ENCODE measurements around the gene CLN3.

The CLN3 gene

DNA sequence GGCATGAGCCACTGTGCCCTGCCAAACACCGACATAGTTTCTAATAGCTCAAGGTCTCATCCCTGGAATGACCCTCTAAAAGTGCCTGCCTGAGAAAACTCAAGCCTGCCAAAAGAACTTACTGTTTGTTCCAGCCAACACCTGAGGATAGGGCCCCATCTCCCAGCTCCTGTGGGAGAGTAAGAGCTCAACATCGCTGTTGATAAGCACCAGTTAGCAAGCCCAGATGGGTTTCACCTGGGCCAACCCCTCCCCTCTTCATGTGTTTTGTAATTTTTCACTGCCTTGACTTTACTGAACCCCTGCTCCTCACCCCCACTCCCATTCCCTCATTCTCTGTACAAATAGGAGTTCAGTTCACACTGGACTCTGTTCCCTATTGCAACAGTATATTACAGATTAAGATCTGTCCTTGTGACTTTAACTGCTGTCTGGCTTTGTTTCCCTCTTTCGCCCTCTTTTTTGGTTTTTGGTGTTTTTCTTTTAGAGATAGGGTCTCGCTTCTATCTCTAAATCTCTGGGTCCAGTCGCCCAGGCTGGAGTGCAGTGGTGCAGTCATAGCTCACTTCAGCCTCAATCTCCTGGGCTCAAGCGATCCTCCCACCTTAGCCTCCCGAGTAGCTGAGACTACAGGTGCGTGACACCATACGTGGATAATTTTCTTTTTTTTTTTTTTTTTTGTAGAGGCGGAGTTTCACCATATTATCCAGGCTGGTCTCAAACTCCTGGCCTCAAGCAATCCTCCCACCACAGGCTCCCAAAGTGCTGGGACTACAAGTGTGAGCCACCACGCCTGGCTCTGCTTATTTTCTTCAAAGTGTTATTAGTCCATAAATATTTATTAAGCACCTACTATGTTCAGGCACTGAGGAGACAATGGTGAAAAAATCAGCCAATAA, 34.6 kb upstream of the CLN3 start:
- DNase-seq (ENCODE audit: low read depth): no peak
- no peak overlapping the region for H3K4me3 ChIP-seq (ENCODE audit: low read length)
- TF ChIP-seq, protein P1, sequence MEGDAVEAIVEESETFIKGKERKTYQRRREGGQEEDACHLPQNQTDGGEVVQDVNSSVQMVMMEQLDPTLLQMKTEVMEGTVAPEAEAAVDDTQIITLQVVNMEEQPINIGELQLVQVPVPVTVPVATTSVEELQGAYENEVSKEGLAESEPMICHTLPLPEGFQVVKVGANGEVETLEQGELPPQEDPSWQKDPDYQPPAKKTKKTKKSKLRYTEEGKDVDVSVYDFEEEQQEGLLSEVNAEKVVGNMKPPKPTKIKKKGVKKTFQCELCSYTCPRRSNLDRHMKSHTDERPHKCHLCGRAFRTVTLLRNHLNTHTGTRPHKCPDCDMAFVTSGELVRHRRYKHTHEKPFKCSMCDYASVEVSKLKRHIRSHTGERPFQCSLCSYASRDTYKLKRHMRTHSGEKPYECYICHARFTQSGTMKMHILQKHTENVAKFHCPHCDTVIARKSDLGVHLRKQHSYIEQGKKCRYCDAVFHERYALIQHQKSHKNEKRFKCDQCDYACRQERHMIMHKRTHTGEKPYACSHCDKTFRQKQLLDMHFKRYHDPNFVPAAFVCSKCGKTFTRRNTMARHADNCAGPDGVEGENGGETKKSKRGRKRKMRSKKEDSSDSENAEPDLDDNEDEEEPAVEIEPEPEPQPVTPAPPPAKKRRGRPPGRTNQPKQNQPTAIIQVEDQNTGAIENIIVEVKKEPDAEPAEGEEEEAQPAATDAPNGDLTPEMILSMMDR (IDR thresholded peaks at IDR 0.05; ENCODE audit: insufficient read depth, low read depth, low read length, missing control alignments): no peak

DNA sequence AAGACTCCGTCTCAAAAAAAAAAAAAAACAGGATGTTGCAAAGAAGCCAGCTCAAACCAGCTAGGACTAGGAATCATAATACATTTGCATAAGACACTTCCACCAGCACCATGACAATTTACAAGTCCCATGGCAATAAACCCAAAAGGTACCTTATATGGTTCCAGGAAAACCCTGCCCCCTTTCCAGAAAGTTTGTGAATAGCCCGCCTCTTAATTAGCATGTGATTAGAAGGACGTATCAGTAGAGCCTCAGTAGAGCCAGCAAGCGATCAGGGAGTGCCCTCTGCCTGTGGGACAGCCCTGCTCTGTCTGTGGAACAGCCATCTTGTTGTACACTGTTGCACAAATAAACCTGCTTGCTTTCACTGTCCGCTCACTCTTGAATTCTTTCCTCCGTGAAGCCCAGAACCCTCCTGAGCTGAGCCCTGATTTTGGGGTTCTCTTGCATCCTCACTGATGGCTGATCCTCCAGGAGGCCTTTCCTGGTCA, 32.9 kb upstream of the CLN3 start:
- H3K4me3 ChIP-seq (ENCODE audit: low read length): no peak overlapping the region
- TF ChIP-seq, protein P1 (IDR thresholded peaks at IDR 0.05; ENCODE audit: insufficient read depth, low read depth, low read length, missing control alignments): no peak
- no peak for DNase-seq (ENCODE audit: low read depth)

DNA sequence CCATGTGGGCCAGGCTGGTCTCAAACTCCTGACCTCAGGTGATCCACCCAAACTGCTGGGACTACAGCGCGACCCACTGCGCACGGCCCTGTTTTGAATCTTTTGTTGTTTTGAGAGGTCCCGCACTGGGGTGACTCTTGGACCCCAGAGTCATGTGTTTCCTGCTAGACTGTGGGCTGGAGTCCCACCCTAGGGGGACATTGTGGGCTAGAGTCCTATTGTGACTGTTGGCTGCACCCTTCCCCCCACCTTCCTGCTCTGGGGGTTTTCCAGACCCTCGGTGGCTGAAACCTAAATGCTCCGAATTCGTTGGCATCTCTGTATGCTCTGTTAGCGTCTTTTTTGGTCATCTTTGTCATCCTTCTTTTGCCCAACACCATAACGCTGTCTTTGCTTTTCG, 30.9 kb upstream of the CLN3 start:
- TF ChIP-seq, protein P1 (IDR thresholded peaks at IDR 0.05; ENCODE audit: insufficient read depth, low read depth, low read length, missing control alignments): no peak
- no peak overlapping the region for H3K4me3 ChIP-seq (ENCODE audit: low read length)
- no peak for DNase-seq (ENCODE audit: low read depth)

DNA sequence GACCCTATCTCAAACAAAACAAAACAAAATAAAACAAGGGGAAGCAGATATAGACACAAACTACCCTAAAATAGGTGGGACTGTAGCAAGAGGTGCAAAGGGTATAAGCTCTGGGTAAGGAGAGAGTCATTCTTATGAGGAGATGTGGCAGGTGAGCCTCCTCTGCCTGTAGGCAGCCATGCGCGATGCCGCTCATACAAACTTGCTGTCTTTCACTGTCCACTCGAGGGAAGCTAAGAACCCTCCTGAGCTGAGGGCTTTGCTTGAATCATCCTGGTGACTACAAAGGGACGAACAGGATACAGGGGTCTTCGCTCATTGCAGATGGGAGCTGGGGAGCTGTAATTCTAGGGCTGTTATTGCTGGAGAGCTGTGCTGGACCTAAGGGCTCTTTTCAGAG, 29.6 kb upstream of the CLN3 start:
- H3K4me3 ChIP-seq (ENCODE audit: low read length): no peak overlapping the region
- no peak for DNase-seq (ENCODE audit: low read depth)
- TF ChIP-seq, protein P1 (IDR thresholded peaks at IDR 0.05; ENCODE audit: insufficient read depth, low read depth, low read length, missing control alignments): no peak

DNA sequence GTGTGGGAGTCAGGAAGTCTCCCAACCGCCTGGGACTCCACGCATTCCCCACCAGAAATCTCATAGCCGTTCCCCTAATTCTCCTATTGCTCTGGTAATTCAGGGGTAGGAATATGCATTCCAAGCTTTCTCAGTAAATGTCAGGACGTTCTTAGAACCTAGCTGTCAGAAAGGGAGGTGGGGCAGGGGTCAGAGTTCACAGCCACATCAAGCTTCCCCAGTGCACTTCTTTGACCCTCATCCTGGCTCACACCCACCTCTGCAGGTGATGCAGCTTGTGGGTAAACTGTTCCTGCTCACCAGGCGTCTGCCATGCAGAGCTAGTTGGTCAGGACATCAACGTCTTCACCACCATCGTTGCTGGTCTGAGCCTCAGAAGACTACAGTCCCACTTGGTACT, 28.8 kb upstream of the CLN3 start:
- no peak overlapping the region for H3K4me3 ChIP-seq (ENCODE audit: low read length)
- DNase-seq (ENCODE audit: low read depth): no peak
- TF ChIP-seq, protein P1 (IDR thresholded peaks at IDR 0.05; ENCODE audit: insufficient read depth, low read depth, low read length, missing control alignments): no peak

DNA sequence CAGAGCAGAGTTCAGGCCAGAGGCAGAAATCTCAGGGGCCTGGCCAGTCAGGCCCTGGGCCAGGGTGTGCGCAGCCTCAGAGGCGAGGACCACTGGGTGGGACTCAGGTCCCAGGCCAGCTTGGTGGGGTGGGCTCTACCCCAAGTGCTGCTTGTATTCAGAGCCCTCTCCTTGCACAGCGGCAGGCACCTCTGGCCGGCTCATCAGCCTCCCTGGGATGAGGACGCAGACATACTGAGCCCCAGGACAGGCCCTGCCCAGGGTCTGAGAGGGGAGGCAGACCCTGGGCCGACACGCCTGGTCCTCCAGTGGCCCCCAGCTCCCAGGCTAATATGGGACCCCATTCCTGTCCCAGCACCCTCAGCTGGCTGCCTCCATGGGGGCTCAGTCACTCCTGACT, 22.4 kb upstream of the CLN3 start:
- TF ChIP-seq, protein P1 (IDR thresholded peaks at IDR 0.05; ENCODE audit: insufficient read depth, low read depth, low read length, missing control alignments): no peak

More for the DNA sequence above, 22.4 kb upstream of the CLN3 start:
- H3K4me3 ChIP-seq (ENCODE audit: low read length): no peak overlapping the region
- DNase-seq (ENCODE audit: low read depth): no peak

All from epithelial cell of esophagus (primary cell).